ENCODE measurements around the gene WFDC5. TPM values are rescaled to one million over a fixed set of nuclear protein-coding genes. Genes with fewer than 3 reads are reported as not detected.

Gene WFDC5
- total and polyA plus RNA-seq, 4 experiments from 2014 or later: not detected

DNA sequence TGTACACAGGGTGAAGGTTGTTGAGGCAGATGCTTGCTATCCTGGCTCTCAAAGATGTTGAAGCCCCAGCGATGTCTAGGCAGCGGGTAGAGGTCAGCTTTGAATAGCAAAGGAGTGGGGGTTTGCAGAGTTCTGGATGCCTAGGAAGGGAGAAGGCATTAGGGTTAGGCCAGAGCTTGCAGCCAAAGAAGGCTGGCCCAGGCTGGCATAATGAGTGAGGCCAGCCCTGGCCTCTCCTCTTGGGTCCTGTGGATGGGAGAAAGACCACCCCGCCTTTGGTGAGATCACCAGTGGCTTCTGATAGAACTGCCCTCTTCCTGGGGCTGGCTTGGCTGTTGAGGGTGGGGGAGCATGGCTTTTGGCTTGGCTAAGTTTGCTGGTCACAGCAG lies 406 bp upstream of the WFDC5 start:
- Mint-ChIP-seq H3K9me3 (no peaks in the 10 kb centered on the region), H3K4me1 (peaks cover 0 to 6% (median 2%) of the 10 kb centered on the region in 4 donors), H3K27ac (no peak overlapping the region), H3K4me3 (no peak overlapping the region), H3K27me3 (peaks cover 6% of the 10 kb centered on the region in 2 donors), H3K36me3 (no peaks in the 10 kb centered on the region)
- DNase-seq: no peak
- Histone ChIP-seq H3K4me1 (ENCODE audit: insufficient read depth, low read length) (peaks cover 4% of the 10 kb centered on the region), H3K36me3 (ENCODE audit: insufficient read depth, low read length) (no peaks in the 10 kb centered on the region), H3K9me3 (ENCODE audit: control insufficient read depth in 1 of 2, low read length in 2 of 2) (no peaks in the 10 kb centered on the region), H3K27ac (ENCODE audit: low read depth, low read length) (no peak overlapping the region), H3K4me3 (ENCODE audit: low read length in 2 of 2) (no peak overlapping the region), H3K27me3 (ENCODE audit: insufficient read depth, low read length) (peaks cover 3% of the 10 kb centered on the region)
- POLR2A ChIA-PET (ENCODE audit: partially characterized antibody): no interaction called here
- CTCF ChIA-PET (ENCODE audit: partially characterized antibody): interaction anchor here (1.0 kb wide), 1 partner anchor 19 kb away, joined by 3 read pairs; no protein-coding TSS in a partner anchor
- intact Hi-C loops (cut with micrococcal nuclease): no loop called here

DNA sequence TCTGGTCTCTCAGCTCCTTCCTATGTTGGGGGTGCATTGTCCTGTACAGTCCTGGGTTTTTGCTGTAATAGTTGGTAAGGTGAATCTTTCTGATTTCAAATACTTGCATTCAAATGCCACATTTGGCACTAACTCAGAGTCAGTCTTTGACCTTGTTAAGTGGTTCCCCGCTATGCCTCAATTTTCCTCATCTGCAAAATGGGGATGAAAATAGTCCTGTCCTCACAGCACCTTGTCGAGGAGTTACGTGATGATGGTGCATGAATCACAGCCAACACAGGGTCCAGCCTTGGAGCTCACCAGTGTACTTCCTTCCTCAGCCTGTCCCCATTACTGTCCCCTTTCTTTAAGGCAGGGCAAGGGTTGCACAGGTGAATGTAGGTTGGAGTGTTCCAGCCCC lies 1.1 kb downstream of the WFDC5 start:
- Histone ChIP-seq H3K27ac (ENCODE audit: low read depth, low read length) (no peak overlapping the region), H3K9me3 (ENCODE audit: control insufficient read depth in 1 of 2, low read length in 2 of 2) (no peaks in the 10 kb centered on the region), H3K4me1 (ENCODE audit: insufficient read depth, low read length) (peaks cover 4% of the 10 kb centered on the region), H3K4me3 (ENCODE audit: low read length in 2 of 2) (no peak overlapping the region), H3K27me3 (ENCODE audit: insufficient read depth, low read length) (peaks cover 3% of the 10 kb centered on the region), H3K36me3 (ENCODE audit: insufficient read depth, low read length) (no peaks in the 10 kb centered on the region)
- ChIA-PET POLR2A (ENCODE audit: partially characterized antibody) (no interaction called here), CTCF (ENCODE audit: partially characterized antibody) (interaction anchor here (5.8 kb wide), 1 partner anchor 18 kb away, joined by 32 read pairs; no protein-coding TSS in a partner anchor)
- intact Hi-C loops (cut with micrococcal nuclease): no loop called here
- Mint-ChIP-seq H3K27me3 (peaks cover 3 to 4% of the 10 kb centered on the region in 2 donors), H3K9me3 (no peaks in the 10 kb centered on the region), H3K4me1 (peaks cover 0 to 6% (median 2%) of the 10 kb centered on the region in 4 donors), H3K27ac (no peak overlapping the region), H3K4me3 (no peak overlapping the region), H3K36me3 (no peaks in the 10 kb centered on the region)
- DNase-seq: no peak

DNA sequence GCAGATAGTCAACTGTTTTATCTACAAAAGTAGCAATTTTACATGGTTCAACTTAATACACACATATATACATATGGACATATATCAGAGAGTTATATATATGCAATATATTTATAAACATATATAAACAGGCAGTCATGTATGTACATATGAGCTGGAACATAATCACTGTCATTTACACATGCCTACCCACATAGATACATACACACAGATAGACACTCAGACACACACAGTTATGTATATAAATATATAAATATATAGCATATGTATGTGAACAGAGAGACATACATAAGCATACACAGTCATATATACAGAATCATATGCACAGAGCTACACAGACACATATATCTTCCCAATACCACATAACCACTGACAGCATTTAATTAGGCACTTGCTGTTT lies 2.2 kb downstream of the WFDC5 start:
- Histone ChIP-seq H3K9me3 (ENCODE audit: control insufficient read depth in 1 of 2, low read length in 2 of 2) (no peaks in the 10 kb centered on the region), H3K27ac (ENCODE audit: low read depth, low read length) (no peak overlapping the region), H3K4me1 (ENCODE audit: insufficient read depth, low read length) (peaks cover 4% of the 10 kb centered on the region), H3K4me3 (ENCODE audit: low read length in 2 of 2) (no peak overlapping the region), H3K36me3 (ENCODE audit: insufficient read depth, low read length) (no peaks in the 10 kb centered on the region), H3K27me3 (ENCODE audit: insufficient read depth, low read length) (peaks cover 3% of the 10 kb centered on the region)
- Mint-ChIP-seq H3K9me3 (no peaks in the 10 kb centered on the region), H3K4me3 (no peak overlapping the region), H3K27me3 (peaks cover 3 to 4% of the 10 kb centered on the region in 2 donors), H3K36me3 (no peaks in the 10 kb centered on the region), H3K4me1 (peaks cover 0 to 6% (median 2%) of the 10 kb centered on the region in 4 donors), H3K27ac (no peak overlapping the region)
- intact Hi-C loops (cut with micrococcal nuclease): loop anchor here (1.0 kb wide), 1 partner anchor 101 kb away; no protein-coding TSS in a partner anchor
- ChIA-PET POLR2A (ENCODE audit: partially characterized antibody) (no interaction called here), CTCF (ENCODE audit: partially characterized antibody) (interaction anchor here (0.6 to 5.8 kb wide), 8 partner anchors 10 to 428 kb away, joined by 3 to 32 read pairs (median 4); partner anchors contain the start of gene KCNS1)
- DNase-seq: no peak

DNA sequence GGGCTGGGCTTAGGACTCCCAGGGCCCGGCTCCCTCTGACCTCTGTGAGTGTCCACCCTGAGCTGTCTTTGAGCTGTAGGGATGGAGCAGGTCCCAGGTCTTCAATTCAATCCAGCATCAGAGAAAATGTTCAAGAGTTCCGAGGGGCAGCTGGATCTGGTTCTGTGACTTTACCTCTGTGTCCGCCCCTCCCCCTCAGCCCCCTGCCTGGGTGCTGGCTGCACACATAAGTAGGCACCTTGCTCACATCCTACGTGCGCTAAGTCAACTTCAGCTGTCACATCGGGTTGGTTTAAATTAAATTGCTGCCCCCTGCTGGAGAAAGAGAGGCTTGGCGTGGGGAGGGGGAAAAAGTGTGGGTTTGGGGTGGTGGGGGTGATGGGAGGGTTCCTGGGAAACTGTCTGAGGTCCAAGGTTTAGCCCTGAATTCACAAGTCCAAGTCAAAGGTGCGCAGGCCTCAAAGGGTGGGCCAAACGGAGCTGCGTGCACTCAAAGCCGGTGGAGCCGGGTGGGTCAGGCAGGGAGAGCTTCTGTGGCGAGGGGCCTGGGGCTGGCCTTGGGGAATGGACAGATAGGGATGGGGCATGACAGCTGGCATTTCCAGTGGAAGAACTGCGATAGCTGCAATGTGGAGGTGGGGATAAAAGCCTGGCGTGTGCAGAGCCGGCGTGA lies 3.0 kb downstream of the WFDC5 start:
- no peak overlapping the region for H3K27ac Mint-ChIP-seq
- Histone ChIP-seq H3K4me1 (ENCODE audit: insufficient read depth, low read length) (peaks cover 4% of the 10 kb centered on the region), H3K27me3 (ENCODE audit: insufficient read depth, low read length) (no peaks in the 10 kb centered on the region), H3K27ac (ENCODE audit: low read depth, low read length) (no peak overlapping the region), H3K9me3 (ENCODE audit: control insufficient read depth in 1 of 2, low read length in 2 of 2) (no peaks in the 10 kb centered on the region), H3K4me3 (ENCODE audit: low read length in 2 of 2) (no peak overlapping the region), H3K36me3 (ENCODE audit: insufficient read depth, low read length) (no peaks in the 10 kb centered on the region)
- no peak for DNase-seq
- no peaks in the 10 kb centered on the region for H3K9me3 Mint-ChIP-seq
- POLR2A ChIA-PET (ENCODE audit: partially characterized antibody): no interaction called here
- peaks cover 2 to 3% of the 10 kb centered on the region in 2 donors for H3K27me3 Mint-ChIP-seq
- H3K4me3 Mint-ChIP-seq: no peak overlapping the region
- CTCF ChIA-PET (ENCODE audit: partially characterized antibody): interaction anchor here (0.9 to 5.8 kb wide), 9 partner anchors 9 to 427 kb away, joined by 3 to 32 read pairs (median 4); no protein-coding TSS in a partner anchor
- intact Hi-C loops (cut with micrococcal nuclease): loop anchor here (1.0 kb wide), 1 partner anchor 101 kb away; no protein-coding TSS in a partner anchor
- H3K36me3 Mint-ChIP-seq: no peaks in the 10 kb centered on the region
- peaks cover 0 to 6% (median 2%) of the 10 kb centered on the region in 4 donors for H3K4me1 Mint-ChIP-seq

DNA sequence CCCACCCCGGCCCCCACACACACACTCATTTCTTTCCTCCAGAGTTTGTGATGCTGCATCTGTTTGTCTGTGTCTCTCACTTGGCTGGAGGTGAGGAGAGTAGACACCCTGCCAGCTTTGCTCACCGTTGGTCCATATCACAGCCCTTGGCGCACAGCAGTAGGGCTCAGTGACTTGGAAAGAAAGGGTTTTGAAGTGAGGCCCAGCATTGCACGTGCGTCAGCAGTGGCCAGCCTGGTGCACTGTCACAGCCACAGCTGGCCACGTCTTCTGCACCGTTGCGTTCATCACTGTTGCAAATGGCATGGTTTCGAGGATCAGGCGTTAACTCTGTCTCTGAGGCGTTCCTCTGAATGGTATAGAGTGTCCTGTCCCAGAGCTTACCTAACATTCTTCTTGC lies 3.7 kb downstream of the WFDC5 start:
- CTCF ChIA-PET (ENCODE audit: partially characterized antibody): interaction anchor here (0.7 to 5.8 kb wide), 8 partner anchors 8 to 427 kb away, joined by 3 to 32 read pairs (median 4); no protein-coding TSS in a partner anchor

DNA sequence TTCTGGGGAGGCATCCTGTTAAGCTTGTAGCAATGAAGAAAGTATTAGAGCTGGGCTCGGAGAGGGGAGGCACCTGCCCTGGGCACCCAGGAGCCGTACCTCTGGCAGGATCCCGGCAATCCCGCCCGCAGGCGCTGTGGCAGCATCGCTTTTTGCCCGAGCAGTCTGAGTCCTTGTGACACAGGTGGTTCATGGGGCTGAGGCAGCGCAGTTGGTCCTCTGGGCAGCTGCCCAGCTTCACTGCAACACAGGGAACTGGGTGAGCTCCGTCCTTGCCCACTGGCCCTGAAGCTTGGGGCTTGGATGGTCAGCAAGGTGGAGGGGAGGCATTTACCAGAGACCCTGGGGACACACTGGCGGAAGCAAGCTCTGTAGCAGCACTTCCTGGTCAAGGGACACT lies 4.7 kb downstream of the WFDC5 start:
- Mint-ChIP-seq H3K27ac (no peak overlapping the region), H3K9me3 (no peaks in the 10 kb centered on the region), H3K4me3 (no peak overlapping the region), H3K36me3 (no peaks in the 10 kb centered on the region), H3K27me3 (peaks cover 1 to 3% of the 10 kb centered on the region in 2 donors), H3K4me1 (peaks cover 0 to 6% (median 2%) of the 10 kb centered on the region in 4 donors)
- intact Hi-C loops (cut with micrococcal nuclease): no loop called here
- no peaks in the 10 kb centered on the region for H3K36me3 ChIP-seq (ENCODE audit: insufficient read depth, low read length)
- H3K9me3 ChIP-seq (ENCODE audit: control insufficient read depth in 1 of 2, low read length in 2 of 2): no peaks in the 10 kb centered on the region
- ChIA-PET CTCF (ENCODE audit: partially characterized antibody) (interaction anchor here (0.7 to 5.8 kb wide), 4 partner anchors 11 to 69 kb away, joined by 3 to 32 read pairs (median 4); no protein-coding TSS in a partner anchor), POLR2A (ENCODE audit: partially characterized antibody) (no interaction called here)
- no peaks in the 10 kb centered on the region for H3K27me3 ChIP-seq (ENCODE audit: insufficient read depth, low read length)
- H3K4me1 ChIP-seq (ENCODE audit: insufficient read depth, low read length): peaks cover 4% of the 10 kb centered on the region
- H3K27ac ChIP-seq (ENCODE audit: low read depth, low read length): no peak overlapping the region
- no peak overlapping the region for H3K4me3 ChIP-seq (ENCODE audit: low read length in 2 of 2)
- DNase-seq: no peak

More for the DNA sequence above, 3.7 kb downstream of the WFDC5 start:
- intact Hi-C loops (cut with micrococcal nuclease): no loop called here
- Histone ChIP-seq H3K4me1 (ENCODE audit: insufficient read depth, low read length) (peaks cover 4% of the 10 kb centered on the region), H3K27ac (ENCODE audit: low read depth, low read length) (no peak overlapping the region), H3K4me3 (ENCODE audit: low read length in 2 of 2) (no peak overlapping the region), H3K36me3 (ENCODE audit: insufficient read depth, low read length) (no peaks in the 10 kb centered on the region), H3K27me3 (ENCODE audit: insufficient read depth, low read length) (no peaks in the 10 kb centered on the region), H3K9me3 (ENCODE audit: control insufficient read depth in 1 of 2, low read length in 2 of 2) (no peaks in the 10 kb centered on the region)
- no peak overlapping the region for H3K27ac Mint-ChIP-seq
- POLR2A ChIA-PET (ENCODE audit: partially characterized antibody): no interaction called here
- H3K4me3 Mint-ChIP-seq: no peak overlapping the region
- H3K9me3 Mint-ChIP-seq: no peaks in the 10 kb centered on the region
- H3K36me3 Mint-ChIP-seq: no peaks in the 10 kb centered on the region
- H3K27me3 Mint-ChIP-seq: peaks cover 2 to 3% of the 10 kb centered on the region in 2 donors
- peaks cover 0 to 6% (median 2%) of the 10 kb centered on the region in 4 donors for H3K4me1 Mint-ChIP-seq
- DNase-seq: no peak

DNA sequence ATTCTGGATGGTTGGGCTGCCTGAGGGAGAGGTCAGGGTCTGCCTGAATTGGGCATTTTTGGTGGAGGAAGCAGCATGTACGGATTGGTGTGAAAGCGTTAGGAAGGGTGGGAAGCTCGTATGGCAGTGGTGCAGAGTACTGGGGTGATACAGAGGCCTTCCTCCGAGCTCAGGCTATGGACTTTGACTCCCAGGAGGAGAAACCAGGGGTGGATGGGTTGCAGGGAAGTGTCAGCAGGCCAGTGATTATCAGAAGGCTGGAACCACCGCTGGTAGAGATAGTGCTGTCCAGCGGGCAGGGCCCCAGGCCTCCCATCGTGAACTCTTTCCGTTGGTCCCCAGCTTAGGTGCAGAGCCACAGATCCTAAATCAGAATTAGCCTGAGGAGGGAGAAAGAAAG lies 5.3 kb downstream of the WFDC5 start:
- no peak overlapping the region for H3K27ac ChIP-seq (ENCODE audit: low read depth, low read length)
- no peaks in the 10 kb centered on the region for H3K9me3 Mint-ChIP-seq
- H3K27me3 Mint-ChIP-seq: peaks cover 0 to 6% of the 10 kb centered on the region in 2 donors
- H3K27me3 ChIP-seq (ENCODE audit: insufficient read depth, low read length): no peaks in the 10 kb centered on the region
- peaks cover 0 to 2% (median under 1%) of the 10 kb centered on the region in 4 donors for H3K4me1 Mint-ChIP-seq
- H3K36me3 ChIP-seq (ENCODE audit: insufficient read depth, low read length): no peaks in the 10 kb centered on the region
- no peaks in the 10 kb centered on the region for H3K9me3 ChIP-seq (ENCODE audit: control insufficient read depth in 1 of 2, low read length in 2 of 2)
- H3K4me3 Mint-ChIP-seq: no peak overlapping the region
- no peak overlapping the region for H3K4me3 ChIP-seq (ENCODE audit: low read length in 2 of 2)
- no peaks in the 10 kb centered on the region for H3K36me3 Mint-ChIP-seq
- DNase-seq: no peak
- no peak overlapping the region for H3K27ac Mint-ChIP-seq
- intact Hi-C loops (cut with micrococcal nuclease): no loop called here
- CTCF ChIA-PET (ENCODE audit: partially characterized antibody): interaction anchor here (2.0 to 5.8 kb wide), 2 partner anchors 14 to 65 kb away, joined by 6 to 32 read pairs; no protein-coding TSS in a partner anchor
- no peaks in the 10 kb centered on the region for H3K4me1 ChIP-seq (ENCODE audit: insufficient read depth, low read length)
- POLR2A ChIA-PET (ENCODE audit: partially characterized antibody): no interaction called here

Measured in CD4-positive, alpha-beta memory T cell (primary cell).